ENCODE results near the gene CFAP221. TPM values are rescaled to one million over a fixed set of nuclear protein-coding genes. Genes with fewer than 3 reads are reported as not detected.

Gene CFAP221
- not detected for total RNA-seq

- Mint-ChIP-seq H3K27me3 (peaks cover 70% of the 10 kb centered on the region), H3K4me3 (peak within 1 kb of the TSS; percentile 73), H3K27ac (no peak within 1 kb of the TSS), H3K4me1 (peaks cover 4% of the 10 kb centered on the region), H3K36me3 (no peaks in the 10 kb centered on the region), H3K9me3 (no peaks in the 10 kb centered on the region)
- DNase-seq = peak; percentile 65
Measured at GRCh38 chr2:119544075-119544938, at the start of gene CFAP221. Gene CFAP221, plus strand, starts transcription at chr2:119544449. Its CDS starts 1,683 bp downstream, at chr2:119546132.

GRCh38 chr2:119495948-119496347 is 48.3 kb upstream of the CFAP221 start:
- DNase-seq = no peak
- Mint-ChIP-seq H3K9me3 (peaks cover 21% of the 10 kb centered on the region), H3K4me3 (no peak overlapping the region), H3K36me3 (no peaks in the 10 kb centered on the region), H3K4me1 (no peaks in the 10 kb centered on the region), H3K27ac (no peak overlapping the region), H3K27me3 (peaks cover 23% of the 10 kb centered on the region)

DNA sequence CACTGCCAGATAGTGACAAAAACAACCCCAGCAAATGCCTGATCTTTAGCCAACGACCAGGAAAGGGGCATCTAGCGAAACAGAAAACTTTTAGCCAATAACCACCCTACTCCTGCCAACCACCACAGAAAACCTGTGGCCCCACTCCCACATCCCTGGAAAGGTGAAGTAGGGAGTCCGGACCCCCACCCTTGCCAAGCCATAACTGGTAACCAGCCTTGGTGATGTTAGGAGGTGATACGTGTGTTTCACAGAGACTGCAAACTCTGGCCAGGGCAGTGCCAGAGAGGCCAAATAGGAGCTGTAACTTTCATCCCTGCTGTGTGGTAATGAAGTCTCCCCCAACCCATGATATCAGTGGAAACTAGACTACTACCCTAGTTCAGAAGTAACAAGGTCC is 47.6 kb upstream of the CFAP221 start:
- Mint-ChIP-seq H3K36me3 (peaks cover 2% of the 10 kb centered on the region), H3K9me3 (peaks cover 26% of the 10 kb centered on the region), H3K27me3 (peaks cover 30% of the 10 kb centered on the region), H3K27ac (no peak overlapping the region), H3K4me3 (no peak overlapping the region), H3K4me1 (no peaks in the 10 kb centered on the region)
- no peak for DNase-seq

DNA sequence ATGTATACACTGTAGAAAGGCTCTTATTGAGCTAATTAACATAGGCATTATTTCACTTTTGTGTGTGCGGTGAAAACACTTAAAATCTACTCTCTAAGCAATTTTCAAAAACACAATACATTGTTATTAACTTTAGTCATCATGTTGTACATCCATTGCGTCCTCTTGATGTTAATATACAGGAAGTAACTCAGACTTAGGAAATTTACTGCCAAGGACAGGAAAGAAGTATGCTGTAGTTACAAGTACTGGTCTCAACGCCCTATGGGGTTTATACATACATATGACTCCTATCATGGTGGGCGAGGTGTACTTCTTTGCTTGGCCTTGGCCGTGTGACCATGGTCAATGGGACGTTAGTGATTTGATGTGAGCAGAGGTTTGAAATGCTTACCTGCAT is 35.5 kb upstream of the CFAP221 start:
- peaks cover 8% of the 10 kb centered on the region for H3K27me3 Mint-ChIP-seq
- H3K36me3 Mint-ChIP-seq = no peaks in the 10 kb centered on the region
- no peak for DNase-seq
- no peaks in the 10 kb centered on the region for H3K4me1 Mint-ChIP-seq
- no peak overlapping the region for H3K27ac Mint-ChIP-seq
- H3K4me3 Mint-ChIP-seq = no peak overlapping the region
- peaks cover 3% of the 10 kb centered on the region for H3K9me3 Mint-ChIP-seq

DNA sequence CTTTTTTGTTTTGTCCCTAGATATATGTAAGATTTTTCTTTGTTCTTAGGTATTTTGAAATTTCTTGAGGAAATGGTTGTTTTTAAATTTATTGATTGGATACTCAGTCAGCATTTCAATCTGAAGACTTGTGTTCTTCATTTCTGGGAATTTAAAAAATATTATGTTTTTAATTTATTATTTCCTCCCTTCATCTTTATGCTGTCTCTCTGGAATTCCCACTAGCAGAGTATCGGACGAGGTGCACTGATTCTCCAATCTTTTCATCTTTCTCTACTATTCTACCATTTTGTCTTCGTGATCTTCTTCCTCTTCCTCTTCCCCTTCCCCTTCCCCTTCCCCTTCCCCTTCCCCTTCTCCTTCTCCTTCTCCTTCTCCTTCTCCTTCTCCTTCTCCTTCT is 32.3 kb upstream of the CFAP221 start:
- H3K9me3 Mint-ChIP-seq = no peaks in the 10 kb centered on the region
- no peaks in the 10 kb centered on the region for H3K4me1 Mint-ChIP-seq
- no peak for DNase-seq
- no peak overlapping the region for H3K27ac Mint-ChIP-seq
- no peak overlapping the region for H3K4me3 Mint-ChIP-seq
- no peaks in the 10 kb centered on the region for H3K36me3 Mint-ChIP-seq
- H3K27me3 Mint-ChIP-seq = peaks cover 23% of the 10 kb centered on the region

GRCh38 chr2:119512946-119513345 is 31.3 kb upstream of the CFAP221 start:
- Mint-ChIP-seq H3K4me1 (no peaks in the 10 kb centered on the region), H3K9me3 (no peaks in the 10 kb centered on the region), H3K27me3 (peaks cover 23% of the 10 kb centered on the region), H3K27ac (no peak overlapping the region), H3K4me3 (no peak overlapping the region), H3K36me3 (no peaks in the 10 kb centered on the region)
- no peak for DNase-seq

- H3K4me1 Mint-ChIP-seq = no peaks in the 10 kb centered on the region
- H3K36me3 Mint-ChIP-seq = no peaks in the 10 kb centered on the region
- H3K27me3 Mint-ChIP-seq = peaks cover 28% of the 10 kb centered on the region
- H3K27ac Mint-ChIP-seq = no peak overlapping the region
- H3K4me3 Mint-ChIP-seq = no peak overlapping the region
- no peaks in the 10 kb centered on the region for H3K9me3 Mint-ChIP-seq
- DNase-seq = no peak
Measured at GRCh38 chr2:119513832-119514231, 30.4 kb upstream of the CFAP221 start.

GRCh38 chr2:119516121-119516520 is 28.1 kb upstream of the CFAP221 start:
- Mint-ChIP-seq H3K4me1 (no peaks in the 10 kb centered on the region), H3K9me3 (no peaks in the 10 kb centered on the region), H3K36me3 (no peaks in the 10 kb centered on the region), H3K27me3 (peaks cover 33% of the 10 kb centered on the region), H3K27ac (no peak overlapping the region), H3K4me3 (no peak overlapping the region)
- no peak for DNase-seq

DNA sequence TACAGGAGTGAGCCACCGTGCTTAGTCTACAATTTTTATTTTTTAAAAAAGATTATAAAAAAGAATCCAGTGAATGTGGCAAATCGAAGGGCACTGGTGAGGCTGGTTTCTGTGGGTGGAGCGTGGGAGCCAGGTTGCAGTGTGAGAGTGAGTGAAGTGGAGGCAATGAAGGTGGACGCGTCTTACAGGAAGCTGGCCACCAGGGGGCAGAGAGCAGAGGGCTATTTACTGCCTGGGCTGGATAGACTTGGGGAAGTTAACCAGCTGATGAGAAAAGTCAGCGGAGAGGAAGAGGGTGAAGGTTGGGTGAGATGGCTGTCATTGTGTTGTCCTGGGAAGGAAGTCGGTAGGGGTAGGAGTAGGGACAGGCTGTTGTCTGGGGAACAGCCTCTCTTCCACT is 26.8 kb upstream of the CFAP221 start:
- H3K9me3 Mint-ChIP-seq = no peaks in the 10 kb centered on the region
- H3K27ac Mint-ChIP-seq = no peak overlapping the region
- H3K36me3 Mint-ChIP-seq = no peaks in the 10 kb centered on the region
- no peak overlapping the region for H3K4me3 Mint-ChIP-seq
- no peaks in the 10 kb centered on the region for H3K4me1 Mint-ChIP-seq
- DNase-seq = peak; percentile 37
- peaks cover 40% of the 10 kb centered on the region for H3K27me3 Mint-ChIP-seq

- H3K27me3 Mint-ChIP-seq = peaks cover 46% of the 10 kb centered on the region
- H3K9me3 Mint-ChIP-seq = no peaks in the 10 kb centered on the region
- H3K36me3 Mint-ChIP-seq = no peaks in the 10 kb centered on the region
- H3K4me3 Mint-ChIP-seq = no peak overlapping the region
- H3K27ac Mint-ChIP-seq = no peak overlapping the region
- no peak for DNase-seq
- H3K4me1 Mint-ChIP-seq = no peaks in the 10 kb centered on the region
Measured at GRCh38 chr2:119518401-119519056, 25.7 kb upstream of the CFAP221 start.

- Mint-ChIP-seq H3K27ac (no peak overlapping the region), H3K27me3 (peaks cover 50% of the 10 kb centered on the region), H3K36me3 (no peaks in the 10 kb centered on the region), H3K9me3 (no peaks in the 10 kb centered on the region), H3K4me3 (no peak overlapping the region), H3K4me1 (no peaks in the 10 kb centered on the region)
- DNase-seq = no peak
Measured at GRCh38 chr2:119519057-119519408, 25.2 kb upstream of the CFAP221 start.

DNA sequence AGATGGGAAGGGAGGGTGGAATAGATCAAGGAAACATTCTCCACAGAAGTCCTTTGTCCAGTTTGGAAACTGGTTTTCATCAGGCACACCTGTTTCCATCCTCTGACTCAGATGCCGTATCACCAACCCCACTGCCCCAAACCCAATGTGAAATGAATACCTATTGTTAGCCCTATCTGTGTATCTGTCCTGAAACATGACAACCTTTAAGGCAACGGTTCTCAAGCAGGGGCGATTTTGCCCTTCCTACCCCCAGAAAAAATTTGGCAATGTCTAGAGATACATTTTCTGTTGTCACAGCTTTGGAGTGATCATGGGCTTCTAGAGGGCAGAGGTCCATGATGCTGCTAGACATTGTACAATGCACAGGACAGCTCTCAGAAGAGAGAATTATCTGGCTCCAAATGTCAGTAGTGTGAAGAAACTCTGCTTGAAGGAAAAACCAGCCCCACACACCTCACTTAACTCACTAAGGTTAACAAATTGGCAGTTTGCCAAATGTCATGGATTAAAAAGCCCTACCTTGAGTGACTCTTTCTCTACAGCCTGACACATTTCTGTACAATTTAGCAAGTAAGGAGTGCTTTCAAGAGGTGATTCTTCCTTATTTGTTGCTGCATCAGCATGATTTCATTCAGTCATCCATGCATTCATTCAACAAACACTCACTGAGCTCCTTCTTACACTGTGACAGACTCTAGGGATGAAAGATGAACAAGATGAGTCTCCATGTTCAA is 23.4 kb upstream of the CFAP221 start:
- no peaks in the 10 kb centered on the region for H3K4me1 Mint-ChIP-seq
- DNase-seq = no peak
- H3K4me3 Mint-ChIP-seq = no peak overlapping the region
- no peak overlapping the region for H3K27ac Mint-ChIP-seq
- H3K36me3 Mint-ChIP-seq = no peaks in the 10 kb centered on the region
- H3K27me3 Mint-ChIP-seq = peaks cover 50% of the 10 kb centered on the region
- no peaks in the 10 kb centered on the region for H3K9me3 Mint-ChIP-seq

DNA sequence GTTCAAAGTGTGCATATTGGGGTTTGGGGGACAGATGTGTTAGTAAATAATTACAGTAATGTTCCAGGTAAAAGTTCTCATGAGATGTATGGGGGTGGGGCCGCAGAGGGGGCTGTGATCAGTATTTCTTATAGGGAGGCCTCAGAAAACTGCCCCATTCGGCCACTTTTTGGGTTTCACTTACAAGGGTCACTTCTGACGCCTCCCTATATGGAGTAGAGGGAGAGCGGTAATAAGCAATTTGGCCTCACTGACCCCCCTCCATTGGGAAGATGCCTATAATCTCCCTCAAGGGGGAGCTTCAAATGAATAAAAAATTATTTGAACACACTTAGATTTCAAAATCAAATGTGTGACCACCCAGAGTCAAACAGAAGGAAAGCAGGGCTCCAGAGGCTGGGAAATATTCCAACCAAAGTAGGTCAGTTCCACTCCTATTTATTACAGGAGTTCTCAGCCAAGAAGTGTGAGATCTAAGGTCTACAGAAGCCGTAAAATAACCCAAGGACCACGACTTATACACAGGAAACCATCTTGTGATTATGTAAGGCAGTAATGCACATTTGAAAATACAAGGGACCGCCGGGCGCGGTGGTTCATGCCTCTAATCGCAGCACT is 22.7 kb upstream of the CFAP221 start:
- Mint-ChIP-seq H3K27ac (no peak overlapping the region), H3K36me3 (no peaks in the 10 kb centered on the region), H3K4me1 (no peaks in the 10 kb centered on the region), H3K27me3 (peaks cover 46% of the 10 kb centered on the region), H3K9me3 (no peaks in the 10 kb centered on the region), H3K4me3 (no peak overlapping the region)
- no peak for DNase-seq

GRCh38 chr2:119522671-119523070 is 21.6 kb upstream of the CFAP221 start:
- no peaks in the 10 kb centered on the region for H3K4me1 Mint-ChIP-seq
- H3K27me3 Mint-ChIP-seq = peaks cover 53% of the 10 kb centered on the region
- H3K9me3 Mint-ChIP-seq = no peaks in the 10 kb centered on the region
- H3K36me3 Mint-ChIP-seq = no peaks in the 10 kb centered on the region
- H3K27ac Mint-ChIP-seq = no peak overlapping the region
- DNase-seq = no peak
- H3K4me3 Mint-ChIP-seq = no peak overlapping the region

GRCh38 chr2:119523383-119523951 is 20.8 kb upstream of the CFAP221 start:
- Mint-ChIP-seq H3K9me3 (no peaks in the 10 kb centered on the region), H3K27me3 (peaks cover 55% of the 10 kb centered on the region), H3K4me1 (no peaks in the 10 kb centered on the region), H3K4me3 (no peak overlapping the region), H3K36me3 (no peaks in the 10 kb centered on the region), H3K27ac (no peak overlapping the region)
- DNase-seq = no peak

Measured in activated naive CD8-positive, alpha-beta T cell treated with anti-CD3 and anti-CD28 coated beads for 36 hours (primary cell).